Trophoblast cell (in vitro differentiated cells and primary cell): ENCODE measurements around the gene SCYL3.

Experiments
- DNase-seq, 2 donors: peaks; one replicate each; pipeline ENCODE4 v3.0.0-alpha.2; 2016
- H2AFZ ChIP-seq: 2 replicates; pipeline ENCODE4 v1.6.1; 2013; ENCODE audit warnings: low read length, moderate library complexity, mild to moderate bottlenecking; ENCODE audit not compliant: insufficient read depth, poor library complexity
- H2AK5ac ChIP-seq: 2 replicates; pipeline ENCODE4 v1.6.1; 2013; ENCODE audit warnings: mild to moderate bottlenecking, low read length
- H2BK120ac ChIP-seq: 2 replicates; pipeline ENCODE4 v1.6.1; 2013; ENCODE audit warnings: low read length, mild to moderate bottlenecking, moderate library complexity; ENCODE audit not compliant: insufficient read depth, poor library complexity
- H2BK12ac ChIP-seq: 2 replicates; pipeline ENCODE4 v1.6.1; 2013; ENCODE audit warnings: mild to moderate bottlenecking, low read length, moderate library complexity
- H2BK5ac ChIP-seq: 2 replicates; pipeline ENCODE4 v1.6.1; 2013; ENCODE audit warnings: low read length, low read depth, moderate library complexity, mild to moderate bottlenecking; ENCODE audit not compliant: poor library complexity
- H3K14ac ChIP-seq: 2 replicates; pipeline ENCODE4 v1.6.1; 2013; ENCODE audit warnings: mild to moderate bottlenecking, low read length
- H3K18ac ChIP-seq: 2 replicates; pipeline ENCODE4 v1.6.1; 2013; ENCODE audit warnings: mild to moderate bottlenecking, low read length
- H3K23ac ChIP-seq: 2 replicates; pipeline ENCODE4 v1.6.1; 2013; ENCODE audit warnings: low read length
- H3K27ac ChIP-seq: 2 replicates; pipeline ENCODE4 v1.5.1; 2013; ENCODE audit warnings: low read depth, mild to moderate bottlenecking, inconsistent platforms, low read length, moderate library complexity
- H3K27me3 ChIP-seq: 2 replicates; pipeline ENCODE4 v1.6.1; 2013; ENCODE audit warnings: inconsistent platforms, mild to moderate bottlenecking, low read length, moderate library complexity; ENCODE audit not compliant: insufficient read depth
- H3K36me3 ChIP-seq, 2 experiments: 1 replicate in 1 of 2; 2 replicates in 1 of 2; pipeline ENCODE4 v1.6.1; 2013; ENCODE audit warnings: low read length in 2 of 2, mild to moderate bottlenecking in 2 of 2, moderate library complexity in 1 of 2; ENCODE audit not compliant: insufficient read depth in 2 of 2, control insufficient read depth in 1 of 2
- H3K4ac ChIP-seq: 2 replicates; pipeline ENCODE4 v1.6.1; 2013; ENCODE audit warnings: low read depth, mild to moderate bottlenecking, low read length, moderate library complexity
- H3K4me1 ChIP-seq, 2 experiments: 1 replicate in 1 of 2; 2 replicates in 1 of 2; pipeline ENCODE4 v1.6.1; 2013; ENCODE audit warnings: low read length in 2 of 2, mild to moderate bottlenecking in 2 of 2, moderate library complexity in 1 of 2; ENCODE audit not compliant: insufficient read depth in 2 of 2, control insufficient read depth in 1 of 2
- H3K4me2 ChIP-seq: 2 replicates; pipeline ENCODE4 v1.6.1; 2013; ENCODE audit warnings: inconsistent platforms, mild to moderate bottlenecking, low read length, moderate library complexity
- H3K4me3 ChIP-seq: 2 replicates; pipeline ENCODE4 v1.5.1; 2013; ENCODE audit warnings: mild to moderate bottlenecking, low read depth, low read length, inconsistent platforms
- H3K79me1 ChIP-seq: one replicate; pipeline ENCODE4 v1.6.1; 2013; ENCODE audit warnings: low read length
- H3K79me2 ChIP-seq: 2 replicates; pipeline ENCODE4 v1.6.1; 2013; ENCODE audit warnings: low read length, mild to moderate bottlenecking; ENCODE audit not compliant: control insufficient read depth, insufficient read depth, poor library complexity
- H3K9ac ChIP-seq: 2 replicates; pipeline ENCODE4 v1.6.1; 2013; ENCODE audit warnings: mild to moderate bottlenecking, low read length
- H3K9me3 ChIP-seq: 2 replicates; pipeline ENCODE4 v1.6.1; 2013; ENCODE audit warnings: low read depth, mild to moderate bottlenecking, control low read depth, inconsistent platforms, low read length; ENCODE audit not compliant: insufficient read depth
- H4K12ac ChIP-seq: 2 replicates; pipeline ENCODE4 v1.6.1; 2013; ENCODE audit warnings: low read depth, mild to moderate bottlenecking, low read length, moderate library complexity
- H4K8ac ChIP-seq: 2 replicates; pipeline ENCODE4 v1.6.1; 2013; ENCODE audit warnings: low read depth, mild to moderate bottlenecking, low read length, moderate library complexity
- H4K91ac ChIP-seq: one replicate; pipeline ENCODE4 v1.6.1; 2013; ENCODE audit warnings: low read depth, mild to moderate bottlenecking, low read length, moderate library complexity
- WGBS: extraction: QIAGEN DNeasy Blood & Tissue Kit; methylation state at CpG from one replicate; pipeline ENCODE4 v1.1.7; 2013; ENCODE audit warnings: missing lambda C conversion rate; ENCODE audit not compliant: insufficient read length, insufficient coverage; ENCODE audit errors: extremely low coverage; 5-methylcytosine and 5-hydroxymethylcytosine counted together

The SCYL3 gene

GRCh38 chr1:169858467-169858866, 35.2 kb downstream of the SCYL3 start:
- Histone ChIP-seq H3K79me1 (no peaks in the 10 kb centered on the region), H2BK5ac (no peak overlapping the region), H3K4me2 (no peak overlapping the region), H3K9me3 (no peaks in the 10 kb centered on the region), H4K8ac (no peak overlapping the region), H3K27ac (no peak overlapping the region), H3K14ac (no peak overlapping the region), H2AFZ (no peak overlapping the region), H4K12ac (no peak overlapping the region), H3K9ac (no peak overlapping the region), H4K91ac (no peak overlapping the region), H3K36me3 (peaks cover 17 to 38% of the 10 kb centered on the region in 2 experiments), H3K18ac (no peak overlapping the region), H2AK5ac (no peak overlapping the region), H2BK120ac (no peak overlapping the region), H3K4me3 (no peak overlapping the region), H3K4ac (no peak overlapping the region), H3K27me3 (no peaks in the 10 kb centered on the region), H3K79me2 (no peaks in the 10 kb centered on the region), H3K23ac (no peak overlapping the region), H2BK12ac (no peak overlapping the region), H3K4me1 (peaks cover 0 to 3% of the 10 kb centered on the region in 2 experiments)
- WGBS = no CpG with 5 or more reads among the region's 3 CpGs
- DNase-seq = peak; percentile 38 to 77

- no peak for DNase-seq
- H4K8ac ChIP-seq = no peak overlapping the region
- no peaks in the 10 kb centered on the region for H3K79me2 ChIP-seq
- H4K91ac ChIP-seq = no peak overlapping the region
- H2AK5ac ChIP-seq = no peak overlapping the region
- H3K14ac ChIP-seq = no peak overlapping the region
- H2AFZ ChIP-seq = no peak overlapping the region
- no peak overlapping the region for H2BK120ac ChIP-seq
- H3K4ac ChIP-seq = no peak overlapping the region
- peaks cover 13 to 36% of the 10 kb centered on the region in 2 experiments for H3K36me3 ChIP-seq
- no peak overlapping the region for H3K4me2 ChIP-seq
- H3K9me3 ChIP-seq = no peaks in the 10 kb centered on the region
- no peak overlapping the region for H3K9ac ChIP-seq
- WGBS = no CpG with 5 or more reads among the region's 1 CpG
- H3K27me3 ChIP-seq = no peaks in the 10 kb centered on the region
- H3K23ac ChIP-seq = no peak overlapping the region
- no peaks in the 10 kb centered on the region for H3K79me1 ChIP-seq
- no peak overlapping the region for H2BK12ac ChIP-seq
- H3K27ac ChIP-seq = no peak overlapping the region
- no peak overlapping the region for H3K4me3 ChIP-seq
- no peak overlapping the region for H3K18ac ChIP-seq
- no peak overlapping the region for H2BK5ac ChIP-seq
- H3K4me1 ChIP-seq = no peaks in the 10 kb centered on the region
- H4K12ac ChIP-seq = no peak overlapping the region
Observed at GRCh38 chr1:169853341-169853740, 40.4 kb downstream of the SCYL3 start.

GRCh38 chr1:169849346-169850022, 44.2 kb downstream of the SCYL3 start:
- no CpG with 5 or more reads among the region's 5 CpGs for WGBS
- Histone ChIP-seq H2BK12ac (no peak overlapping the region), H2BK120ac (no peak overlapping the region)

GRCh38 chr1:169848456-169848855, 45.2 kb downstream of the SCYL3 start:
- WGBS = no CpG with 5 or more reads among the region's 2 CpGs

More at GRCh38 chr1:169849346-169850022, 44.2 kb downstream of the SCYL3 start:
- H3K79me2 ChIP-seq = no peaks in the 10 kb centered on the region
- H4K12ac ChIP-seq = no peak overlapping the region
- H3K9me3 ChIP-seq = no peaks in the 10 kb centered on the region
- H3K4me1 ChIP-seq = no peaks in the 10 kb centered on the region
- no peak overlapping the region for H4K91ac ChIP-seq
- H3K9ac ChIP-seq = no peak overlapping the region
- H2AK5ac ChIP-seq = no peak overlapping the region
- H3K23ac ChIP-seq = no peak overlapping the region
- no peak for DNase-seq
- H2BK5ac ChIP-seq = no peak overlapping the region
- no peak overlapping the region for H4K8ac ChIP-seq
- H3K36me3 ChIP-seq = peaks cover 11 to 35% of the 10 kb centered on the region in 2 experiments
- no peak overlapping the region for H3K14ac ChIP-seq
- no peak overlapping the region for H3K4me3 ChIP-seq
- H3K27me3 ChIP-seq = no peaks in the 10 kb centered on the region
- no peak overlapping the region for H3K4me2 ChIP-seq
- no peak overlapping the region for H3K18ac ChIP-seq
- H3K27ac ChIP-seq = no peak overlapping the region
- no peak overlapping the region for H3K4ac ChIP-seq
- H2AFZ ChIP-seq = no peak overlapping the region
- H3K79me1 ChIP-seq = no peaks in the 10 kb centered on the region

More at GRCh38 chr1:169848456-169848855, 45.2 kb downstream of the SCYL3 start:
- H3K9me3 ChIP-seq = no peaks in the 10 kb centered on the region
- H3K14ac ChIP-seq = no peak overlapping the region
- H2BK120ac ChIP-seq = no peak overlapping the region
- H4K8ac ChIP-seq = no peak overlapping the region
- no peak overlapping the region for H3K18ac ChIP-seq
- no peak overlapping the region for H3K27ac ChIP-seq
- peaks cover 10 to 32% of the 10 kb centered on the region in 2 experiments for H3K36me3 ChIP-seq
- no peak overlapping the region for H3K4me3 ChIP-seq
- H3K4ac ChIP-seq = no peak overlapping the region
- H3K4me2 ChIP-seq = no peak overlapping the region
- H3K4me1 ChIP-seq = no peaks in the 10 kb centered on the region
- DNase-seq = no peak
- no peak overlapping the region for H2AFZ ChIP-seq
- H2BK12ac ChIP-seq = no peak overlapping the region
- H3K9ac ChIP-seq = no peak overlapping the region
- no peaks in the 10 kb centered on the region for H3K27me3 ChIP-seq
- H3K23ac ChIP-seq = no peak overlapping the region
- no peaks in the 10 kb centered on the region for H3K79me2 ChIP-seq
- H2BK5ac ChIP-seq = no peak overlapping the region
- no peaks in the 10 kb centered on the region for H3K79me1 ChIP-seq
- H4K91ac ChIP-seq = no peak overlapping the region
- H2AK5ac ChIP-seq = no peak overlapping the region
- H4K12ac ChIP-seq = no peak overlapping the region
